ENCODE data around the gene CAMSAP1.

DNA sequence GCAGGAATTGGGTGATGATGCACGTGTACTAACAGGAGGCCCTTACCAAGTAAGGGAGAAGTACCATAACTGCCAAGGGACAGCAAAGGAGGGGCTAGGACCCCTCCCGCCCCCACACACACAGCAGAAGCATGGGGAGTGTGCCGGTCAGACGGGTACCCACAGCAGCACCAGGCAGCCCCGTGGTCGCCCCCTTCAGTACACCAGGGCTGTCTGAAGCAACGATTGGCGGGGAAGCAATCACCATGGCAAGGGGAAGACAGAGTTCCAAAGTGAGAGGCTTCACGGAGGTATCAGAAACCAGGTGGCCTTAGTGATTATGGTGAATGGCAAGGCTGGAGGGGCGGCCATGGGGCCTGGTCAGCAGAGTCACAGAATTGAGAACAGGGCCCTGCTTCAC is 72.2 kb downstream of the CAMSAP1 start:
- TF ChIP-seq MAX (IDR thresholded peaks at IDR 0.05) (no peak), CEBPB (IDR thresholded peaks at IDR 0.05) (no peak), TAF1 (IDR thresholded peaks at IDR 0.05; ENCODE audit: low read depth) (no peak), EGR1 (IDR thresholded peaks at IDR 0.05) (no peak), FOXM1 (IDR thresholded peaks at IDR 0.05; ENCODE audit: borderline replicate concordance, low read depth) (no peak), YY1 (IDR thresholded peaks at IDR 0.05; ENCODE audit: low read depth) (no peak), EP300 (IDR thresholded peaks at IDR 0.05; ENCODE audit: borderline replicate concordance) (no peak), NFIC (IDR thresholded peaks at IDR 0.05) (no peak), ZBTB7A (IDR thresholded peaks at IDR 0.05; ENCODE audit: low read depth) (no peak), RAD21 (IDR thresholded peaks at IDR 0.05; ENCODE audit: low read depth) (no peak), TCF12 (IDR thresholded peaks at IDR 0.05; ENCODE audit: low read depth) (no peak), USF1 (IDR thresholded peaks at IDR 0.05) (no peak)
- TF ChIP-seq, protein P1, sequence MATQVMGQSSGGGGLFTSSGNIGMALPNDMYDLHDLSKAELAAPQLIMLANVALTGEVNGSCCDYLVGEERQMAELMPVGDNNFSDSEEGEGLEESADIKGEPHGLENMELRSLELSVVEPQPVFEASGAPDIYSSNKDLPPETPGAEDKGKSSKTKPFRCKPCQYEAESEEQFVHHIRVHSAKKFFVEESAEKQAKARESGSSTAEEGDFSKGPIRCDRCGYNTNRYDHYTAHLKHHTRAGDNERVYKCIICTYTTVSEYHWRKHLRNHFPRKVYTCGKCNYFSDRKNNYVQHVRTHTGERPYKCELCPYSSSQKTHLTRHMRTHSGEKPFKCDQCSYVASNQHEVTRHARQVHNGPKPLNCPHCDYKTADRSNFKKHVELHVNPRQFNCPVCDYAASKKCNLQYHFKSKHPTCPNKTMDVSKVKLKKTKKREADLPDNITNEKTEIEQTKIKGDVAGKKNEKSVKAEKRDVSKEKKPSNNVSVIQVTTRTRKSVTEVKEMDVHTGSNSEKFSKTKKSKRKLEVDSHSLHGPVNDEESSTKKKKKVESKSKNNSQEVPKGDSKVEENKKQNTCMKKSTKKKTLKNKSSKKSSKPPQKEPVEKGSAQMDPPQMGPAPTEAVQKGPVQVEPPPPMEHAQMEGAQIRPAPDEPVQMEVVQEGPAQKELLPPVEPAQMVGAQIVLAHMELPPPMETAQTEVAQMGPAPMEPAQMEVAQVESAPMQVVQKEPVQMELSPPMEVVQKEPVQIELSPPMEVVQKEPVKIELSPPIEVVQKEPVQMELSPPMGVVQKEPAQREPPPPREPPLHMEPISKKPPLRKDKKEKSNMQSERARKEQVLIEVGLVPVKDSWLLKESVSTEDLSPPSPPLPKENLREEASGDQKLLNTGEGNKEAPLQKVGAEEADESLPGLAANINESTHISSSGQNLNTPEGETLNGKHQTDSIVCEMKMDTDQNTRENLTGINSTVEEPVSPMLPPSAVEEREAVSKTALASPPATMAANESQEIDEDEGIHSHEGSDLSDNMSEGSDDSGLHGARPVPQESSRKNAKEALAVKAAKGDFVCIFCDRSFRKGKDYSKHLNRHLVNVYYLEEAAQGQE (IDR thresholded peaks at IDR 0.05; ENCODE audit: low read depth) = no peak
